ENCODE data around the gene PXDN.

Gene PXDN

GRCh38 chr2:1648241-1649102 is 95.8 kb downstream of the PXDN start:
- no peak for DNase-seq (ENCODE audit: low read depth)

DNA sequence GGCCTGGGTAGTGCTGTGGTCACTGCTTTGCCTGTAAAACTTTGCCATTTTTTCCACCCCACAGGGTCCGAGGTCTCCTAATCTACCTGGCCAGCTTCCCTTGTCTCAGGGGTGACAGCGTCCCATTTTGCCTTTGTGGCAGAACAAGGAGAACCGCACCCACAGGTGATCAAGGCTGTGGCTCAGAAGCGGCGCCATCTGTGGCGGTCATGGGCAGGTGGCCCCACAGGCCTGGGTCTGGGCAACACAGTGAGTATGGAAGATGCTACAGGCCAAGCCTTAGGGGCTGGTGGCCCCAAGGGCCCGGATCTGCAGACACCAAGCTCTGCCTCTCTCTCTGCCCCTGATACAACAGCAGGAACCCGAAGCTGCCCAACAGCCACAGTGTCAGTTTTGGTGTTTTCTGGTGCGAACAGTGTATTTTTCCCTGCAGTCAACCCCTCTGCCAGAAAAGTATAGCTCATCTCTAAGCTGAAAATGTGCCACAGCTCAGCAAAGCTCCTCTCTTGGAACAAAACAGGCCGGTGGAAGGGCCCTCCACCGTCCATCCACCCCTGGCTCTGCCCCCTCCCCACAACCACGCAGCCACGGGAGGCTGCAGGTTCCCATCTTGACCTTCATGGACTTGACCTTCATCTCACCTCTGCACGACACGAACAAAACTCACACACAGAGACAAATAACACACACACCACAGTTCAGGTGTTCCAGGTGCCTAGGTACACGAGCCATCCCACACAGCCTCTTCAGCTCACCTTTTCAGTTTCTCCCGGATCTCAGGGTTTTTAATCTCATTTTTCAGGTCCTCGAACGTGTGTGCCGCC is 96.7 kb downstream of the PXDN start:
- DNase-seq (ENCODE audit: low read depth) = no peak

GRCh38 chr2:1645761-1646476 is 98.4 kb downstream of the PXDN start:
- DNase-seq (ENCODE audit: low read depth) = no peak

DNA sequence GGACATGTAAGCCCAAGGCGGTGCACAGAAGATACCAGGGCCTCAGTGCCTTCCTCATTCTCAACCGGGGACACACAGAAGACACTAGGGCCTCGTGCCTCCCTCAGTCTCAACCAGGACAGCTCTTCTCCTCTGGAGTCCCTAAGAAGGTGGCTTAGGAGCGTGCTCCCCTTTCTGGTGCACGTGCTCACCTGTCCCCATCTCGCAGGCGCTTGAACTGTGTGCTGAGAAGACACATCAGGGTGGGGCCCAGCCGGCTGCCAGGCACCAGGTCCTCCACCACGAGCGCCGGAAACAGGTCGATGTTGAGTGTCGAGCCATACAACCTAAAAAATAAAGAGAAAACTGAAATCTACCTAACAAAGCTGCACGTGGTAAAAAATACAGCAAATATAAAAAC is 99.9 kb downstream of the PXDN start:
- DNase-seq (ENCODE audit: low read depth) = no peak

DNA sequence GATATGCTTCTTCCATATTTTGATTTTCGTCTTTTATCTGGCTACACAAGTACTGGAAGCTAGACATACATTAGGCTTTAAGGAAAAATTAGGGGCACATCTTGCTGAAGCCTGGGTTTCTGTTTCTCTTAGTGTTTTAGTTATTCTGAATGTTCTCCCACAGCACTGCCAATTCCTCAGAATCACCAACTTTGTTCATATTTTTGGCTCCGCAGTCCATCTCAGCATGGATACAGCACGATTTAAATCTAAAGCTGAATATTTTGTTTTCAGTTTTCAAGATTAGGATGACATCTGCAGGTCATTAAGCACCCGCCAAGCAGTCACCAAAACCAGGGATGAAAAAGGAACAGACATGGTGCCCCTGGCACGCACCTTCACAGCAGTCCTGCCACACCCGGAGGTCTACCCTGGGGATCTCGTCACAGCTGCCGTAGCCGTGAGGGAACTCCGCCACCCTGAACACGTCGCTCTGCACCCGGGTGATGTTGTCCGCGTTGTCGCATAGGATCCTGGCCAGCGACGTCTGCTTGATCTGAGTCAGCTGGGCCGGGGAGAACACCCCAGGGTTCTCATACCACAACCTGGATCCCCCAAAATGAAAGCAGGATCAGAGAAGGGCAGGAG is 101.2 kb downstream of the PXDN start:
- DNase-seq (ENCODE audit: low read depth) = no peak

DNA sequence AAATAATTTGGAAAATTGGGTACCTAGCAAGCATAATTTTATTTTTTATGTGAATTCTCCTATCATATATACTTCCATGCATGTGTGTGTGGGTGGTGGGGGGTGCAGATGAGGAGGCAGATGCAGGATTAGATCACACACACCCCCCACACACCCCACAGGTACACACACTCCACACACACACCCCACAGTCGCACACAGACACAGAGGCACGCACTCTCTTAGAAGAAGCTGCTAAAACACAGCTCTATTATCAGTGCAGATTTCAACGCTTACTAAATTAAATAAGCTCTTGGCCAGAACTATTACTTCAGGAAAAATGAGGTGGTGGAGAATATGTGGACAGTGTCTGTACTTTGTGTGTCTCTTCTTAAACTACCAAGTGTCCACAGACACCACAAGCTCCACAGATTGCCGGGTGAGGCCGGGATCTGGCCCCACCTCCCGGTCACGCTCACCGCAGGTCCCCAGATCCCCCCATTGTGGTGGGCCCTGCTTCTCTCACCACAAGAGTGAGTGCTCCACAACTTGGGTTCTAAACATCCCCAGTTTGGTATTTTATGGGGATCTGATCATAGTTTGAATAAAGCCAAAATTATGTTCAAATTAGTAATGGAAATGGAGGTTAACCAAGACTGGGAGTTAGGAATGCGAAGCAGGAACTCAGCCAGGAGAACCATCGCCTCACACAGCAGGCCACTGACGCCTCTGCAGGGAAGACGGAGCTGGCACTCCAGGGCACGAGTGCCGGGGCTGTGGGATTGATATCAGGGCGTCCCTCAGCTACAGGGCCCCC is 102.1 kb downstream of the PXDN start:
- DNase-seq (ENCODE audit: low read depth) = no peak

DNA sequence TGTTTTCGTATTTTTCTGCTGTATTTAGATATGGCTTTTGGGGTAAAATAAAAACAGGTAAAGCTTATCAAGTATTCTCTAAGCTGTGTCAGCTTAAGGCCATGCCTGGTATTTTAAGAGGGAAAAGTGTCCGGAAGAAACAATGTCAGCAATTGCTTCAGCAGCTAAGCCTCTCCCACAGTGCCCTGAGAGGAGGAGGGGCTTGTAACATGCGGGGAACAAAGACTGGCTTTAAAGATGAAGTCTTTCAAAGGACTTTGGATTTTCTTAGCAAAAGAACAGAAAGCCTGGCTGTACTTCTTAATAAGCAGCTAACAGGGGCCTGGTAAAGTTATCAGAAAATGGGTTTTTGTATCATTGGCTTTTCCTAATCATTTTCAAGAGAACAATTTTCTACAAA is 102.8 kb downstream of the PXDN start:
- no peak for DNase-seq (ENCODE audit: low read depth)

DNA sequence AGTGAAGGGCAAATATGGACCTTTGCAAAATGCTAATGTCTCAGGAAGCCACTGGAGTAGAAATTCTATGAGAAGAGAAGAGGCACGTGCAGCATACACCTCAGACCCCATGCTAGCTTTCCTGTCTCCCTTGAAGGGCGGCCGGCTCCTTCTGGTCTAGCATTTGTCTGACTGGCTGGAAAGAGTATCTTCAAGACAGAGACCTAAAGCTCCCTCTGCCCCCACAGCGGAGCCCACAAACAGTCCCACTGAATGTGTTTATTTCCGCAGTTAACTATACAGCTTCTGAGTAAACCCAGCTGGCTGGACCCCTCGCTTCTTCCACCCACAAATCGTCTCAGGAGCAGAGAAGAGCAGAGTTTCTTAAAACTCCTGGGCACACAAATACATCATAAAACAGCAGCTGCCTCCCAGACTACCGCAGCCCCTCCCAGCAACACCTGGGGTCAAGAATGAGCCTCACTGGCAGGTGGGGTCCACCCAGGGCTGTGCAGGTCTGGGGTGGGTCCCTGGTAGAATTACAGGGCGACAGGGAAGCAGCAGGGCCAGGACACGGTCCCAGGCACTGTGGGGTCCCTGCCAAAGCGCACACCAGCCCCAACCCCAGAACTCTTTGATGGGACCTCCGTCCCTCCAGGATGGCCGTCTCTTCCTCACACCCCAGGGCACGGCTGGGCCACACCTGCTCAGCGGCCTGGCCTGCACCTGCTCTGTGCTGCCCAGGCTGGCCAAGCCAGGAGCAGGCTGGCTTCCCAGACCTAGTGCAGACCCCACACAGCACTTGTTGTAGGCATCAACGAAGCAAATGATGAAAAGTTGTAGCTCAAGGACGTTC is 103.8 kb downstream of the PXDN start:
- no peak for DNase-seq (ENCODE audit: low read depth)

GRCh38 chr2:1639086-1639858 is 105.0 kb downstream of the PXDN start:
- no peak for DNase-seq (ENCODE audit: low read depth)

- no peak for DNase-seq (ENCODE audit: low read depth)
These were observed 105.9 kb downstream of the PXDN start for GRCh38 chr2:1638281-1638860.

GRCh38 chr2:1636791-1637415 is 107.4 kb downstream of the PXDN start:
- no peak for DNase-seq (ENCODE audit: low read depth)

DNA sequence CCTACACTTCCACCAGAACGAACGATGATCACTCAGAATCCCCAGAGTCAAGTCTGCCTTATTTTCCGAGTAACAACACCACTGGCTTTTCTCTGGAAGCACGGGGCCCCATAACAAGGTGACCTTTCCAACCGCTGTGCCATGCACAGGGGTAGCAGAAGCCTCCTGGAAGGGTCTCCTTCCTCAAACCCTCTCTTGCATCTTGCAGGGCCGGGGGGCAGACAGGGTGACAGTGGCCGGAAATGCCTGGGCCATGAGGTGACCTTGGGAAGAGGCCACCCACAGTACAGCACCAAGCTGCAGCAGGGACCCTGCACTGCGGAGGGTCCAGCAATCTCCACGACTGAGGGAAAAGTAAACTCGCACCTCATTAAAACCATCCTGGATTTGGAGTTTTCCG is 108.5 kb downstream of the PXDN start:
- no peak for DNase-seq (ENCODE audit: low read depth)

DNA sequence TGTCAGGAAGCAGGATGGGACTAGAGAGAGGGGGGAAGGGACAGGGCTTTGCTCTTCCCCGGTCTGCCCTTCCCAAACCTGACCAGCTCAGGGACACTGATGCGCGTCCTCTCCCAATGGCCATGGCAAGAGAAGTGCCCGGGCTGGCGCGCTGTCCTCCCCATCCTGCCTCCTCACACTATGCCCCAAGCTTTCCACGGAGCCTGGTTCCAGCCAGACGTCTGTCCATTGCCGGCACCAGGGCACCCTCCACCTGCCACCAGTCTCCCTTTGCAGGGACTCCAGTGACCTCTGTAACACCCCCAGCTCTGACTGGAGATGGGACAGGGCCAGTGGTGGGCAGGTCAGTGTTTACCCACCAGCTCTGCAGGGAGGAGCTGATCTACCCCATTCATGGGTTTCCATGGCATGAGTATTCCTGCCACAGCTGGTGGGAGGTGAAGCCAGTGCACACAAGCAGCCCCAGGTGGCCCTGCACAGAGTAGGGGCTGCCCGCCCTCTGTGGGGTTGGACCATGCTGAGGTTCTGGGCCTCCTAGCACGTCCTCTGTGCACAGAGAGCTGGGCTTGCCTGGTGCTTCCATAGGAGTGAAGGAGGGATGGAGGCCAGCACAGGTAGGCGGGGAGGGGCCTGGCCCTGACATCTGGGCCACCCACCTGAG is 109.5 kb downstream of the PXDN start:
- no peak for DNase-seq (ENCODE audit: low read depth)

GRCh38 chr2:1633936-1634587 is 110.3 kb downstream of the PXDN start:
- DNase-seq (ENCODE audit: low read depth) = no peak

DNA sequence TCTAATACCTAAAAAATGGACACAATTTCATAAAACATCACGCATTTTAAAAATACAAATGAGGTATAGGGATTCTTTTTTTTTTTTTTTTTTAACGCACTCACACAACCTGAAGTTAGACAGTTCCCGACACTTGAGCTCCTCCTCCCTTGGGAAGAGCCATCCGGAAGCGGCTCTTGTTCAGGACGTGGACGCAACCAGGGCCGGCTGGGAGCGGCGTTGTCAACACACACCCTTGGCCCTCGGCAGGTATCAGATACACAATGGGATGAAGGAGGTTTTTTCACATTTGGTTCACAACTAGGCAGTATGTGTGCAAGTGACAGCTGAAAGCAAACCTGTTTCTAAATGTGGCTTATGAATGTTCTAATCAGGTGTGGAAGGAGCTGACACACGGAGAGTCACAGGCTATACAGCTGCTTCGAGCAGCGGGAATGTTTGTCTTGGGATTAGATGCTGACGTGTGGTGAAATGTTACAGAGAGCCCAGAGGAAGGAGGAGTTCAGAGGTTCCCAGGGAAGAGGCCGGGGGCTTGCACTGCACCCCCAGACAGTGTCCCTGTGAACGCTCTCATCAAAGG is 111.1 kb downstream of the PXDN start:
- no peak for DNase-seq (ENCODE audit: low read depth)

- DNase-seq (ENCODE audit: low read depth) = no peak
These were observed 111.8 kb downstream of the PXDN start for GRCh38 chr2:1632510-1632909.

DNA sequence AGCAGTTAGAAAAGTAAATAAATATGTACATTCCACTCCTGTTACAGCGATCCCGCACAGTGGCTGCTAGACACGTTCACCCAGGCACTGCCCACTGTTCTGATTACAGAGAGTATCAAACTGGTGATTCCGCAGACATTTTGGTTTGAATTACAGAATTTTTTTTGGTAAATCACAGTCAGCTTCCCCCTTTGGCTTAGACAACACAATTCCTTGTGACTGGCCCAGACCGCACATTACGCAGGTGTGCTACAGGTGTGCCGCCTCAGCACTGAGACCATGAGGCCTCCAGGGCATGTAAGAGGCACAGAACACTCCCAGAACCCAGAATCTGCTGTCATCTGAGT is 112.3 kb downstream of the PXDN start:
- no peak for DNase-seq (ENCODE audit: low read depth)

Measured in stromal cell of bone marrow (primary cell).